Endothelial cell of umbilical vein (primary cell): ENCODE results near the gene SFT2D3.

ENCODE experiments used
- CTCF ChIP-seq, 2 donors: IDR thresholded peaks; 1 replicate in 1 of 2; 2 replicates in 1 of 2; pipeline ENCODE4 v1.5.1; 2011; ENCODE audit warnings: low read length in 2 of 2, mild to moderate bottlenecking in 2 of 2, moderate library complexity in 2 of 2, control low read depth in 1 of 2, inconsistent platforms in 1 of 2, low read depth in 1 of 2; ENCODE audit not compliant: insufficient read depth in 1 of 2; ENCODE audit errors: extremely low read depth in 1 of 2
- EZH2 ChIP-seq: IDR thresholded peaks from 2 replicates; pipeline ENCODE4 v1.6.1; 2012; ENCODE audit warnings: borderline replicate concordance, low read depth, mild to moderate bottlenecking, moderate library complexity, low read length, inconsistent platforms; ENCODE audit not compliant: severe bottlenecking
- FOS ChIP-seq: IDR thresholded peaks from 2 replicates; pipeline ENCODE4 v1.6.1; 2011; ENCODE audit warnings: mild to moderate bottlenecking, low read length, moderate library complexity, borderline replicate concordance; ENCODE audit not compliant: insufficient read depth
- GATA2 ChIP-seq: IDR thresholded peaks from 2 replicates; pipeline ENCODE4 v1.7.0; 2011; ENCODE audit warnings: low read depth, mild to moderate bottlenecking, moderate library complexity, mixed read lengths, low read length; ENCODE audit not compliant: insufficient read length, insufficient read depth
- JUN ChIP-seq: IDR thresholded peaks from 2 replicates; pipeline ENCODE4 v1.6.1; 2011; ENCODE audit warnings: borderline replicate concordance, low read depth; ENCODE audit not compliant: insufficient read length, insufficient read depth
- MAX ChIP-seq: IDR thresholded peaks from 2 replicates; pipeline ENCODE4 v1.6.1; 2011; ENCODE audit not compliant: insufficient read depth, insufficient read length
- MYC ChIP-seq: IDR thresholded peaks from one replicate; pipeline ENCODE4 v1.6.1; 2011; ENCODE audit warnings: mild to moderate bottlenecking, low read depth, low read length
- POLR2A ChIP-seq: IDR thresholded peaks from 2 replicates; pipeline ENCODE4 v1.6.1; 2012; ENCODE audit warnings: low read depth, mild to moderate bottlenecking, control low read depth, low read length
- POLR2AphosphoS5 ChIP-seq: IDR thresholded peaks from 2 replicates; pipeline ENCODE4 v1.6.1; 2012; ENCODE audit warnings: low read depth, mild to moderate bottlenecking, control low read depth, low read length, moderate library complexity; ENCODE audit not compliant: insufficient read depth

GRCh38 chr2:127688405-127688804 lies 12.9 kb upstream of the SFT2D3 start:
- TF ChIP-seq MAX (no peak), POLR2AphosphoS5 (no peak), CTCF (IDR thresholded peaks at IDR 0.05; ENCODE audit: extremely low read depth in 1 of 2, insufficient read depth in 1 of 2, low read depth in 1 of 2, low read length in 2 of 2) (no peak), FOS (no peak), POLR2A (no peak), EZH2 (no peak), JUN (no peak), MYC (no peak), GATA2 (no peak)
